Skeletal muscle satellite cell (primary cell): ENCODE measurements around the gene NRP2.

Experiments
- H3K27me3 ChIP-seq: 2 replicates; pipeline ENCODE4 v1.7.0; 2013; ENCODE audit warnings: low read length; ENCODE audit not compliant: control insufficient read depth, insufficient read depth
- H3K36me3 ChIP-seq: 2 replicates; pipeline ENCODE4 v1.7.0; 2013; ENCODE audit warnings: mild to moderate bottlenecking, control low read depth, low read length; ENCODE audit not compliant: insufficient read depth
- H3K4me1 ChIP-seq: 2 replicates; pipeline ENCODE4 v1.7.0; 2013; ENCODE audit warnings: low read length; ENCODE audit not compliant: control insufficient read depth, insufficient read depth
- H3K4me2 ChIP-seq: 2 replicates; pipeline ENCODE4 v1.7.0; 2013; ENCODE audit warnings: mild to moderate bottlenecking, low read length
- H3K4me3 ChIP-seq: 2 replicates; pipeline ENCODE4 v1.7.0; 2013; ENCODE audit warnings: low read length
- H3K9ac ChIP-seq: 2 replicates; pipeline ENCODE4 v1.7.0; 2013; ENCODE audit warnings: mild to moderate bottlenecking, low read depth, low read length, moderate library complexity
- H3K9me3 ChIP-seq: replicated peaks from 2 replicates; pipeline ENCODE4 v1.7.0; 2013; ENCODE audit warnings: mild to moderate bottlenecking, control low read depth, low read length

The NRP2 gene

DNA sequence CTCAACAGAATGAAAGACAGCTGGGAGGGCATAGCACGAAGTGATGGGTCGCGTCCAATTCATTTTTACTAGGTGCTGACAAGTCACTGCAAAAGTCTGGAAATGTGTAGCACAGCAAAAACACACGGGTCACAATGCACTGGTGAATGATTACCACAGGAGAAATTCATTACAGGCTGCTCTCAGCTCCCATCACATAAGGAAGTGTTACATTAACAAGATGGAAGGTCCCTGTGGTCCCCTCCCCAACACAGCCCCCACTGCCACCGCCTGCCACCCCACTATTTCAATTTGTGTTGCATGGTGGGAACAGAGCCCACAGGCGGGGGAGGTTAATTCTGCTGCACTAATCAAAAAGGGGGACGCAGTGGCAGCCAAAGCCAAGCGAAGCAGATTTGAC lies 122.8 kb downstream of the NRP2 start:
- no peaks in the 10 kb centered on the region for H3K36me3 ChIP-seq
- H3K9me3 ChIP-seq: no peaks in the 10 kb centered on the region

GRCh38 chr2:205806143-205806905 lies 124.0 kb downstream of the NRP2 start:
- H3K36me3 ChIP-seq: no peaks in the 10 kb centered on the region
- no peak overlapping the region for H3K4me3 ChIP-seq
- H3K4me2 ChIP-seq: no peak overlapping the region
- no peaks in the 10 kb centered on the region for H3K9me3 ChIP-seq
- peaks cover 12% of the 10 kb centered on the region for H3K27me3 ChIP-seq
- H3K4me1 ChIP-seq: peaks cover 4% of the 10 kb centered on the region
- H3K9ac ChIP-seq: no peak overlapping the region

More for the DNA sequence above, 122.8 kb downstream of the NRP2 start:
- no peak overlapping the region for H3K9ac ChIP-seq
- no peak overlapping the region for H3K4me2 ChIP-seq
- H3K4me3 ChIP-seq: no peak overlapping the region
- H3K4me1 ChIP-seq: peaks cover 4% of the 10 kb centered on the region
- peaks cover 12% of the 10 kb centered on the region for H3K27me3 ChIP-seq

- Histone ChIP-seq H3K4me1 (peaks cover 4% of the 10 kb centered on the region), H3K36me3 (no peaks in the 10 kb centered on the region), H3K4me3 (no peak overlapping the region), H3K9ac (no peak overlapping the region), H3K27me3 (peaks cover 12% of the 10 kb centered on the region), H3K4me2 (no peak overlapping the region), H3K9me3 (no peaks in the 10 kb centered on the region)
Observed at GRCh38 chr2:205807229-205807628, 124.9 kb downstream of the NRP2 start.

GRCh38 chr2:205807758-205808157 lies 125.5 kb downstream of the NRP2 start:
- Histone ChIP-seq H3K27me3 (peaks cover 12% of the 10 kb centered on the region), H3K9ac (no peak overlapping the region), H3K4me3 (no peak overlapping the region), H3K4me2 (no peak overlapping the region), H3K9me3 (no peaks in the 10 kb centered on the region), H3K4me1 (peaks cover 4% of the 10 kb centered on the region), H3K36me3 (no peaks in the 10 kb centered on the region)

DNA sequence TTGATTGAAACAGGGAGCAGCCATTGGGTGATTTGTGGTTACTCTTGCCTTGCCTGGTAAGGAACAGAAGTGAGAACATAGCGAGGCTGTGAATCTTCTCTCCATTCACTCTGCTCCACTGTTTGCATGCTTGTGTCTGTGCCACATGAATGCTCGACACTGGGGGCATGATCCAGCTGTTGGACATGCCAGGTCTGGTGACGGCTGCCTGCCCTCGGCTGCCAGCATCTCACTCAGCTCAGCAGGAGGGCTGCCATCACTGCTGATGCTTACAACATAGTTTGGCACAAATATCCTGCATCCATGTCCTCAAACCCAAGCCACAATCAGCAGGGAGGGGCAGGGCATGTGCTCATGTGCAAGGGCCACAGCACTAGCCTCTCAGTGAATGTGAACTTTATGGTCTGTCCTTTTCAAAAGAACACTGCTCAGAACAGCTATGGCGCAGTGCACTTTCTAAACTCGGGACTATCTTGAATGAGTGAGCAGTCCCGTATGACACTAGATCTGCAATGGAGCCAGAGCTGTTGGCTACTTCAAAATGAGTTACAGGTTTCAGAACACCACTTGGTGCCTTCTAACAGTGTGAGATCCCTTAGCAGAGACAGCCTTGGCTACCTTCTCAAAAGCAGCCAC lies 126.3 kb downstream of the NRP2 start:
- no peaks in the 10 kb centered on the region for H3K36me3 ChIP-seq
- no peak overlapping the region for H3K4me2 ChIP-seq
- no peak overlapping the region for H3K9ac ChIP-seq
- H3K4me1 ChIP-seq: peaks cover 4% of the 10 kb centered on the region
- no peak overlapping the region for H3K4me3 ChIP-seq
- H3K9me3 ChIP-seq: no peaks in the 10 kb centered on the region
- peaks cover 12% of the 10 kb centered on the region for H3K27me3 ChIP-seq

DNA sequence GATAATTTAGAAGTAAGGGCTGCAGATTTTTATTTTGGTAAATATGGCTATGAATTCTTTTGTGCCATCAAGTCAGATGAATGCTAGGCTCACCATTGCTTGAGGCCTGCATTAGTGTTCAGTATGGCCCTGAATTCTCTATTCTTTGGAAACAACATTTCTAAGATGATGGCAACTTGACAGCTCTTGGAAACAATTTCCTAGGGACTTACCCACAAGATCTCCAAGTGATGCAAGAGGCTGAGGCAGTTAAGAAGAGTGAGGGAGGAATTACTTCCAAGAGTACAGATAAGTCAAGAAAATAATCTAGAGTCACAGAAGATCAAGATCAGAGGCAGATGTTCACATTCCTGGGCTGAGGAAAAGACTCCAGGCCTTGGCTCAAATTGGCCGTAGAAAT lies 129.1 kb downstream of the NRP2 start:
- Histone ChIP-seq H3K4me3 (no peak overlapping the region), H3K9ac (no peak overlapping the region), H3K4me1 (peaks cover 4% of the 10 kb centered on the region)

DNA sequence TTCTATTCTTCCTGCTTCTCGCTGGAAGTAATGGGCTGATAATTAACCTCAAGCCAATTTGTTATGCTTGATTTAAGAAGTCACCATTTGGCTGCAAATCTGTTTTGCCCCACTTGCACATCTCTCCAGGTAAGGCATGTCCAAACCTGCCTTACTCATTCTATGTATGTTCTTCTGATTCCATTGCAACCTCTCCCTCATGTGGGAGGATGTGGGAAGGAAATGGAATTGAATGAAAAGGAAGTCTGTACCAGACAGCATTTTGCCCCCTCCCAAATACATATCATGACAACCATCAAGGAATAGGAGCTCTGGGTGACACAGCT lies 131.7 kb downstream of the NRP2 start:
- no peaks in the 10 kb centered on the region for H3K36me3 ChIP-seq
- peaks cover 17% of the 10 kb centered on the region for H3K27me3 ChIP-seq
- no peaks in the 10 kb centered on the region for H3K9me3 ChIP-seq
- H3K4me1 ChIP-seq: no peaks in the 10 kb centered on the region
- H3K9ac ChIP-seq: no peak overlapping the region
- H3K4me3 ChIP-seq: no peak overlapping the region
- H3K4me2 ChIP-seq: no peak overlapping the region

More for the DNA sequence above, 129.1 kb downstream of the NRP2 start:
- Histone ChIP-seq H3K27me3 (peaks cover 13% of the 10 kb centered on the region), H3K9me3 (no peaks in the 10 kb centered on the region), H3K4me2 (no peak overlapping the region), H3K36me3 (no peaks in the 10 kb centered on the region)

GRCh38 chr2:205815673-205816072 lies 133.4 kb downstream of the NRP2 start:
- H3K4me3 ChIP-seq: no peak overlapping the region
- H3K4me2 ChIP-seq: no peak overlapping the region
- H3K27me3 ChIP-seq: peaks cover 17% of the 10 kb centered on the region
- no peak overlapping the region for H3K9ac ChIP-seq
- no peaks in the 10 kb centered on the region for H3K4me1 ChIP-seq
- no peaks in the 10 kb centered on the region for H3K36me3 ChIP-seq
- no peaks in the 10 kb centered on the region for H3K9me3 ChIP-seq

GRCh38 chr2:205816268-205816667 lies 134.0 kb downstream of the NRP2 start:
- Histone ChIP-seq H3K4me3 (no peak overlapping the region), H3K36me3 (no peaks in the 10 kb centered on the region), H3K27me3 (peaks cover 17% of the 10 kb centered on the region), H3K9ac (no peak overlapping the region), H3K9me3 (no peaks in the 10 kb centered on the region), H3K4me2 (no peak overlapping the region), H3K4me1 (no peaks in the 10 kb centered on the region)

GRCh38 chr2:205822579-205822978 lies 140.3 kb downstream of the NRP2 start:
- no peak overlapping the region for H3K9ac ChIP-seq
- H3K4me2 ChIP-seq: no peak overlapping the region
- no peaks in the 10 kb centered on the region for H3K4me1 ChIP-seq
- no peaks in the 10 kb centered on the region for H3K9me3 ChIP-seq
- H3K27me3 ChIP-seq: no peaks in the 10 kb centered on the region
- no peak overlapping the region for H3K4me3 ChIP-seq
- H3K36me3 ChIP-seq: no peaks in the 10 kb centered on the region

DNA sequence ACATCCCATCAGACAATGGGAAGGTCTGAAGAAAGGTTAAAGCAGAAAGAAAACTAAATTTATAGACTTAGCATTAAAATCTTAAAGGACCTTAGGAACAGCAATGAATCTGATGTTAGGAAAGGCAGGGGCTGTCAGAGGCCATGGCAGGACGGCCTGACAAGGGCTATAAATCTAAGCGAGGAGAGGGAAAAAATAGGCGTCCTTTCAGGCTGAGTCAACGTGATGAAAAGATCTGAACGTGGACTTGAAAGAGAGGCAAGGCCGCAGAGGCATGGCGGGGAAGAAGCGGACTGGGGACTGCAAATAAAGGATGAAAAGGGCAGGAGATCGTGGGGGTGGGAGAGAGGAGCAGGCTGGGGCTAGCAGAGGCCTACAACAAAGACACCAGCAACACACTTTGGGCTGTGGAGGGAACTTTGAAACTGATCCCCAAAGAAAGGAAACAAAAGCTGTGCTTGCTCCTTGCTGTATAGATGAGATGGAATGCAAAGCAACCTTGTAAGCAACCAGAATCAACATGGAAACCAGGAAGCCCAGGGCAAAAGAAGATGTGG lies 145.6 kb downstream of the NRP2 start:
- Histone ChIP-seq H3K4me1 (no peaks in the 10 kb centered on the region), H3K9me3 (no peaks in the 10 kb centered on the region), H3K4me3 (no peak overlapping the region), H3K4me2 (no peak overlapping the region), H3K36me3 (no peaks in the 10 kb centered on the region), H3K27me3 (no peaks in the 10 kb centered on the region), H3K9ac (no peak overlapping the region)

GRCh38 chr2:205833864-205834263 lies 151.6 kb downstream of the NRP2 start:
- Histone ChIP-seq H3K9me3 (no peaks in the 10 kb centered on the region), H3K27me3 (peaks cover 3% of the 10 kb centered on the region), H3K4me2 (no peak overlapping the region), H3K36me3 (no peaks in the 10 kb centered on the region), H3K9ac (no peak overlapping the region), H3K4me1 (no peaks in the 10 kb centered on the region), H3K4me3 (no peak overlapping the region)
